DMS153 treated with DMSO at 0.1 percent for 48 hours (cell line): ENCODE data around the gene UBA52.

Source experiments
- DNase-seq: peaks from one replicate; lab custom pipeline; 2025; ENCODE audit not compliant: unreplicated experiment; lab: John Stamatoyannopoulos, UW

UBA52 gene

DNA sequence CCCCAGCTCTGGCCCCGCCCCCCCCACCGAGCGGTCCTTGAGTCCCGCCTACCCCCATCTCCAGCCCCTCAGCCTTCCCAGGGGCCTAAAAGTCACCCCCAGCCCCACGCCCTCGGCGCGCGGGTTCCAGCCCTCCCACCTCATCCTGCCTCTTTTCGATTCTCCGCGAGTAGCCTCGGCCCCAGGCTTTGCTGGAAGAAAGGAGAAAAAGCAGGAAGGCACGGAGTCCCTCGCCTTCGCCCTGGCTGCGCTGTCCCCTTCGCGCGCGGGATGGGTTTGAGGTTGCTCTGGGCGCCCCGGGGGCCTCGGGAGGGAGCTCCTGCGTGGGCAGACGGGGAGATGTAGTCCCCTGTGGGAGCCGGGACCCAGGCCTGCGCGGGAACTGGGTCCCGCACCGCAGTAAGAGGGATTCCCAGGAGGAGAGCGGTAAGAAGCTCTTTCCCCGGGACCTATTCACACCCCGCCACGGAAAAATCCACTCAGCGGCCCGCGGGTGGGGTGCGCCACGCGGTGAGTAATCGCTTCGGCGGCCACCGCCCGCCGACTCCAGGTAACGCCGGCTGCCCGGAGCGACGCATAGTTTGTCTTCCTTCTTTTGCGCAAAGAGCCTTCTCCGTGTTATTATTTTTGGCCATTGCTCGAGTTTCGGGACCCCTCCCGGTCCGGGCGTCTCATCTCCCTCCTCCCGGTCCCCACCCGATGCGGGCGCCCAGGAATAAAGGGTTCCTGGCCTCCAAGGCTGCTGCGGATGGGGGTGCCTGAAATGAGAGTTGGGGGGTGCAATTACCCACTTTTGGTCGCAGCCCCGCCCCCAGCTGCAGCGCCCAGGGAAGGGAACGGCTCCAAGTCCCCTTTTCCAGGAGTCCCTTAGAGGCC, 35.8 kb downstream of the UBA52 start:
- no peak for DNase-seq

DNA sequence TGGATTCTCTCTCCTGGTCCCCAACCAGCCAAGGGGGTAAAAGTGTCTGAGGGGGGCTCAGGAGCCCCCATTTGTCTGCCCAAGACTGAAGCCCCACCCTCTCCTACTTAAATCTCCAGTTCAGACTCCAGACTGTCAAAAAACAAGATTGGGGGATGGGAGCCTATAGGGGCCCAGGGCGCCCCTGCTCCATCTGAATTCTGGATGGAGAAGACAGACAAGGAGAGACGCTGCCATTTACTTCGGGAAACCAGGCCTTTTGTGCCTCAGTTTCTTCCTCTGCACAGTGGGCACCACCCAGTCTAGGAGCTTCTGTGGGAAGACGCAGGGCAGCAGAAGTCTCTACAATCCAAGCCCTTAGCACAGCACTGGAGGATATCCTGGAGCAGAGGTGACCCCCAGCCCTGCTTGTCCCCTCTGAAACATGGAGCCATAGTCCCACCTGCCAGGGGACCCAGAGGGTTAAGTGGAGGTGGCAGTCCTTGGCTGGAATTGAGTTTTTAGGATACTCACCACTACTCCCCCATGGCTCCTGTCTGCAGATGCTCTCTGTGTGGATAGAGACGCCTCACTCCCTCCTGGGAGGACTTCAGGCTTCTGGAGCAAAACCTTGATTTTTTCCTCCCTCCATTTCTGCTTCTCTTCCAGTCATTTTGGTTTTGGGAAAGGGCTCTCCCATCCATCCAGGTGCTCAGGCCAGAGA, 36.6 kb downstream of the UBA52 start:
- no peak for DNase-seq

DNA sequence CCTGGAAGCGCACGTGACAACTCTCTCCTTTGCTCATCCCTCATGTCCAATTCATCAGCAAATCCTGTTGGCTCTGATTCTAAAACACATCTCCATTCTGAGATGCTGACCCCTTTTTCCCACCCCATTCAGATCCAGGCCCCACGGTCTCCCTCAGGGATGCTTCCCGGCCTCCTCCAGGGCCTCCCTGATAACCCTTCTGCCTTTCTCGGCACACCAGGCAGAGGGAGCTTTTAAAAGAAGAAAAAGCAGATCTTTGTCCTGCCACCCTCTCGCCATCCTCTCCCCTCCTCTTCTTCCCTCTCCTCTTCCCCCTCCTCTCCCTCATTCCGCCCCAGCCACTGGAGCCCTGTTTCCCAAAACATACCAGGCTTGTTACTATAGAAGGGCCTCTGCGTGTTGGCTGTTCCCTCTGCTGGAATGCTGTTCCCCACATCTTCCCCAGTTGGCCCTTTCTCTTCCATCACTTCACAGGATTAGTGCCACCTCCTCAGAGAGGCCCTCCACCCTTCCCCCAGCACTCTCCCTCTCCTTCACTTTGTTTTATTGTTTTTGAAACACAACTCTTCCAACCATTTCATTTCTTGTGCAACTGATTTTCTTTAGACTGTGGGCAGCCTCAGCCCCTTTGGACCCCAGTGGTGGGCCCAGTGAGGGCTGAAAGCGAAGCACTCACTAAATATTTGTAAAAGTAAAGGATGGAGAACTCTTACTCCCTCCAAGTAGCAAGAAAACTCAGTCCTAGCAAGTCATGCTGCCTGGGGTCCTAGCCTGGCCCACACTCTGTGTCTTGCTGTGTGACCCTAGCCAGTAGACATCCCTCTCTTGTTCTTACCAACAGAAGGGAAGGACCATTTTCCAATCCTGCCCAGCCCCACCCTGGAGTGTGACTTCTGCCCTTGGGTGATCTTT, 37.4 kb downstream of the UBA52 start:
- no peak for DNase-seq

DNA sequence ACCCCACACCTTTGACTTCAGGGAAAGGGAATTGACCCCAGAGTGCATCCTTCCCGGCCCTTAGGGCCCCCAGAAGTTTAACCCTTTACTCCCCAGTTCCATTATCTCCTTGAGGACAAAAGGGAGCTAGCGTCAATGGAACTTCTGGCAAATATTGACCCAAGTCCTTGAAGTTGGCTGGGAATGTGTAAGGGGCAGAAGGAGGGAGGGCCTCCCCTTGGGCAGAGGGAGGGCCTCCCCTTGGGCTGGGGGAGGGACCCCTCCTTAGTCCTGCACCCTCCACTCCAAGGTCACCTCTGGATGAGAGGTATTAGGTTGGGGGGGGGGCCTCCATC, 38.0 kb downstream of the UBA52 start:
- DNase-seq = no peak

DNA sequence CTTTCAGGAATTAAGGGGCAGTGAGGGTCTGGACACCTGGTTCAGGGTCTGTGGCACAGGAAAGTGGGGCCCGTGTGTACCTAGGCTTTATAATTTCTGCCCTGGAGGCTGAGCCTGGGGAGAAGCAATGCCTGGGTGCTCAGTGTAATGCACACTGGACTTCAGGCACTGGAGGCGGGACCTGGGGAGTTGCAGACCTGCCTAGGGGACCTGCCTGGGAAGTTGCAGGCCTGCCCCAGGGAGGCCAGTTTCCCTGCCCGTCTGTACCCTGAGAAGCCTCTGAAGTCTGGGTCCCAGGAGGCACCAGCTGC, 38.5 kb downstream of the UBA52 start:
- DNase-seq = no peak

DNA sequence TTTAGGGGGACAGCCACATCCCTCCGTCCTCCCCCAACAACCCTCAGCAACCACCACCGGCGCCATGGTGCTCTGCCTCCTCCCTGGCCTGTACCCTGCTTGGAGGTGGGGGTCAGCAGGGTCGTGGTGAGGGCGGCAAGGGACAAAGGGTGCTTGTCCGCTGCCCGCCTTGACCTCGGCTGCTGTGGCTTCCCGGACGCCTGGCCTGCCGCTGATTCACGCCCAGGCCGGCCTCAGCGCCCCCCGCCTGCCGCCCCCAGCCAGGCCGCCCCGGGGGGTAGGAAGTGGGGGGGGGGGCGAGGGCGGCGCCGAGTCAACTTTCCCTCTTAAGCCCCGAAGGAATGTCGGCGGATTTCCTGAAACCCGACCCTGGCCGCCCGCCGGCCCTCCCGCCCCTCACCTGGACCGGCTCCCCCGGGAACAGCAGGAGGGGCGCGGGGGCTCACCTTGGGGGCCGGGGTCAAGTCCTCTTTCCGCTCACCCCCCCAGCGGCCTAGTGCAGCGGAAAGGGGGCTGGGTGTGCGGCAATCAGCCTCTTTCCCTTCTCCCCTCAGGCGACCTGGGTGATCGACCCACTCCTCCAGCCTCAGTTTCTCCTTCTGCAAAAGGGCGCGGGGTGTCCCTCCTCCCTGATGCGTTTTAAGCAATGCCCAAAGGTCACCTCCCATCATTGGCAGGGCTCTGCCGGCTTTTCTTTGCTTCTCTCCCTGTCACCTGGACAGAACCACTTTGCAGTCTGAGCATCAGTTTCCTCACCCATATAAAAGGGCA, 39.1 kb downstream of the UBA52 start:
- DNase-seq = no peak

DNA sequence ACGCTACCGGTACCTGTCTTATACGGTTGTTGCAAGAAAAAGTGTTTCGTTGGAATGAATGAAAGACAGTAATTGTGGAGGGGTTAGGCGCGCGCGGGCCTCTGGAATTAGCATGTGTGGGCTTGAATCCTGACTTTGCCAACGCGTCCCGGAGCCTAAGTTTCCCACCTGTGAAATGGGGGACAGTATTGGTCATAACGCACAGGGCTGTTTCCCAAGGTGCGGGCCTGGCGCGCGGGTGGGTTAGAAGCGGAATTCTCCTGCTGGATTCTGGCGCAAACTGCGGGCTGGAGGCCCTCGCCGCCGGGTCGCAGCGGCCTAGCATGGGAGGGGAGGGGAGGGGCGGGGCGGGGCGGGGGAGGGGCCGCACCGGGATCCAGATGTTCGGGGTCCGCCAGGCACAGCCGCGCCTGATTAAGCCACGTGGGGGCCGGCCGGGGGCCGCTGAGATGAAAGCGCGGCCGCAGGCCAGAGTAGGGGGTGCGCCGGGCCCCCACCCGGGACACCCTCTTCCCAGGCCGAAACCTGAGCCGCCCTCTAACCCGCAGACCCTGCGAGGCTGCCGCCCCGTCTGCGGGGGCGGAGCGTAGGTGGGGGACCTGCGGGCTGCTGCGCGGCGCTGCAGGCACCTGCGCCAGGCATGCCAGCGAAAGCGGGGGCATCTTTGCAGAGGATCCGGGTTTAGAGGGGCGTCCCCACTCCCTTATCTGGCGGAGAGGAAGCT, 39.8 kb downstream of the UBA52 start:
- no peak for DNase-seq

DNA sequence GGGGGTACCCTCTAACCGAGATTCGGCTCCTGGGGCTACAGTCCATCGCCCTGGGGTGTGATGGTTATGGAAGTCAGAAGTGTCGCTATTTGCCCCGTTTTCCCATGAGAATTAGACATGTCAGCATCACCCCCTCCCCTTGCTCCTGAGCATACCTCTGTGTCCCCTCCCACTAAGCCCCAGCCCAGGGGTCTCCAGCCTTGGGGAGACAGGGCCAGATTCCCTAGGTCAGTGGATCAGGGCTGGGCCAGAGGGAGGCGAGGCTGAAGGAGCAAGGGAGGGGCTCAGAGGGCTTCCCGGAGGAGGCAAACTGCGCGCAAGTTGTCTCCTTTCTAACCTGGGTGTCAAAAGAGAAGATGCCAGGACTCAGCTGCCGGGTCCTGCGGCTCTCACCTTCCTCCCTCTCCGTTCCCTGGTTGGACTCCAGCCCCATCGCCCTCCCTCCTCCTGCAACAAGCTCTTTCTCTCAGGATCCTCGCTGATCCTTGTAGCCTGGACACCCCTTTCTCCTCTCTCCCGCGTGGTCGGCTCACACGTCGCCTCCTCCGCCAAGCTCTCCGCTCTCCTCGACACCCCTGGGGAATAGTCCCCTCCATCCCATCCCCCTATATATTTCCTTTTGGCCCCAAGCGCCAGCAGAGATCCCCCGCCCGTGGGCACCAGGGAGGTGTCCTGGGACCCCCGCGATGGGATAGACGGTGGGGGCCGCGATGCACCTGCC, 40.6 kb downstream of the UBA52 start:
- no peak for DNase-seq

DNA sequence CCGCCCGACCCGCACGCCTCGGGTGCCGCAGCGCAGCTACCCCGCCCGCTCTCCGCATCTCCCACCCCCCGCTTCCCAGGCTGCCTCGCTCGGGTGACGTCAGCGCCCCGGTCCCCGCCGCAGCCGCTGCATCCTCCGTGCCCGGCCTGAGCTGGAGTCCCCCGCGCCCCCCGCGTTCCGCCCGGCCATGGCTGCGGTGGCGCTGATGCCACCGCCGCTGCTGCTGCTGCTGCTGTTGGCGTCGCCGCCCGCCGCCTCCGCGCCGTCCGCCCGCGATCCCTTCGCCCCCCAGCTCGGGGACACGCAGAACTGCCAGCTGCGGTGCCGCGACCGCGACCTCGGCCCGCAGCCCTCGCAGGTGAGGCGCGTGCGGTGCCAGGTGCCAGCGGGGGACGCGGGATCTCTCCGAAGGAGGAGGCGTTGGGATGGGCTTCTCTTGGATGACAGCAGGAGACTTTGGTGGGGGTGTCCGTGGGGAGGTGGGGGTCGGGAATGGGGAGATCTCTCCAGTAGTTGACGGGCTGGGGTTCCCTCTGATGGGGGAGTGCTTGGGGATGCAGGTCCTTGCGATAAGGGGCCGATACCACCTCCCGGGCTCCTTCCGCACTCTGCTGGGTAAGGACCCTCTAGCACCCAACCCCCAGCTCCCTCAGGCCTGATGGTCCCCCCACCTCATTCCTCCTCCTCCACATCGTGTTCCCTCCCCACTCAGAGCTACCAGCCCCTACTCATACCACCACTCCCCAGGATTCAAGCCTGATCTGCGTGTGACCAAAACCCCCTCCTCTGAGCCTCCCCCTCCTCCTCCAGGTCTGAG, 41.3 kb downstream of the UBA52 start, which contains the start of gene TMEM59L:
TMEM59L (plus strand) TSS at position 99 of the 817 bp plus-strand sequence; CDS start at position 188, 89 bp downstream.
- DNase-seq = no peak

DNA sequence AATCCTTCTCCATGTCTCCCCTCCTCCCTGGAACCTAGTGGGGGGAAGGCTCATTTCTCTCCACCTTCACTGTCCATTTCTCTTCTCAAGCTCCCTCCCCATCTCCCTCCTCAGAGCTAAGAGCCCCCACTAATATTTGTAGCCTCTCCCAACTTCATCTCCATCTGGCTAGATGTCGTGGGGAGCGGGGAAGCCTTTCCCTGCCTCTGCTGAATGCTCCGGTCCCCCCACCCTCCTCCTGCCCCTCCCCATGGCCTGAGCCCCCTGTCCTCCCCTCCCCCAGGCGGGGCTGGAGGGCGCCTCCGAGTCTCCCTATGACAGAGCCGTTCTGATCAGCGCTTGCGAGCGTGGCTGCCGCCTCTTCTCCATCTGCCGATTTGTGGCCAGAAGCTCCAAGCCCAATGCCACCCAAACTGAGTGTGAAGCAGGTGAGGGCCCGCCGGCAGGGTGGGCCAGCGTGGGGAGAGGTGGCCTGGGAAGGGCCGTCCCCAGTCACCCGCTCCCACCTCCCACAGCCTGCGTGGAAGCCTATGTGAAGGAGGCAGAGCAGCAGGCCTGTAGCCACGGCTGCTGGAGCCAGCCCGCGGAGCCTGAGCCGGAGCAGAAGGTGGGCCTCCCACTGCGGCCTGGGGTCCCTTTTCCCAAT, 42.1 kb downstream of the UBA52 start:
- DNase-seq = no peak

DNA sequence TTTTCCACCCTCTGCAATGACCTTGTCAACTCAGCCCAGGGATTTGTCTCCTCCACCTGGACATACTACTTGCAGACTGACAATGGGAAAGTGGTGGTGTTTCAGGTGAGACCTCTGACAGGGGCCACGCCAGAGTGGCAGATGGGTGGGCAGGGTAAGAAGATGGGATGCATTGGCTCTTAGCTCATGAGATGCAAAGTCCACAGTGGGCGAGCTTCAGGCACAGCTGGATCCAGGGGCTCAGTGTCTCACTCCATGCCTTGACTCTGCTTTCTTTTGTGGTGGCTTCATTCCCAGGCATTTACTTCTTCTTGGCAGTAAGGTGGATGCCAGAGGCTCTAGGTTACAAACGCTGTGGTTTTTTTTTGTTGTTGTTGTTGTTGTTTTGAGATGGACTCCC, 44.4 kb downstream of the UBA52 start:
- DNase-seq = no peak

DNA sequence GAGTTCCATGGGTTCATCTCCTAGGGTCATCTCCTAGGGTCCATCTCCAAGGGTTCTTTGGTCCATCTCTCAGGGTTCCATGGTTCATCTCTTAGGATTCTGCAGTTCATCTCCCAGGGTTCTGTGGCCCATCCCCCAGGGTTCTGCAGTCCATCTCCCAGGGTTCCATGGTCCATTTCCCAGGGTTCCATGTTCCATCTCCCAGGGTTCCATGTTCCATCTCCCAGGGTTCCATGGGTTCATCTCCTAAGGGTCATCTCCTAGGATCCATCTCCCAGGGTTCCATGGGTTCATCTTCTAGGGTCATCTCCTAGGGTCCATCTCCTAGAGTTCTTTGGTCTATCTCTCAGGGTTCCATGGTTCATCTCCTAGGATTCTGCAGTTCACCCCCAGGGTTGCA, 45.9 kb downstream of the UBA52 start:
- no peak for DNase-seq

DNA sequence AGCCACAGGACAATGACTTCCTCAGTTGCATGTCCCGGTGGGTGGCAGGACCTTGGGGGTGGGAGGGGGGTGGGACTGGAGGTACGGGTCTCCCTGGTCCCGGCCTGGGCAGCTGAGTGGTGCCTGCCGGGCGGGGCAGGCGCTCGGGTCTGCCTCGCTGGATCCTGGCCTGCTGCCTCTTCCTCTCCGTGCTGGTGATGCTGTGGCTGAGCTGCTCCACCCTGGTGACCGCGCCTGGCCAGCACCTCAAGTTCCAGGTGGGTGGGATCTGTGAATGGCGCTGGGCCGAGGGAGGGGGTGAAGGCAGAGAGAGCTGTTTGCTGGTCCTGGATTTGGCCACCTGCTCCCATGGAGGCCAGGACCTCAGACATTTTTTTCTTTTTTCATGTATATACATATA, 46.6 kb downstream of the UBA52 start:
- no peak for DNase-seq

DNA sequence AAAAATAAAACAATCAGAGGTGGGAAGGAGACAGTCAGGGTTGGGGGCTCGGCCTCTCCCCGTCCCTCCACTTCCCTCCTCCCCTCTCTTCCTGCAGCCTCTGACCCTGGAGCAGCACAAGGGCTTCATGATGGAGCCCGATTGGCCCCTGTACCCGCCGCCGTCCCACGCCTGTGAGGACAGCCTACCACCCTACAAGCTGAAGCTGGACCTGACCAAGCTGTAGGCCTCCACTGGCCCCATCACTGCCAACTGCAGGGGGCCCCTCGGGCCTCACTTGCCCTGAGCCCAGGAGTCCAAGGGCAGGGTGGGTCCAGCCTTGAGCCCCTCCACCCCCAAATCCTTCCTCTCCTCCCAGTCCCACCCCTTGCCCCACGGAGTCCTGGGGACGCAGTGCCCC, 48.7 kb downstream of the UBA52 start:
- no peak for DNase-seq

DNA sequence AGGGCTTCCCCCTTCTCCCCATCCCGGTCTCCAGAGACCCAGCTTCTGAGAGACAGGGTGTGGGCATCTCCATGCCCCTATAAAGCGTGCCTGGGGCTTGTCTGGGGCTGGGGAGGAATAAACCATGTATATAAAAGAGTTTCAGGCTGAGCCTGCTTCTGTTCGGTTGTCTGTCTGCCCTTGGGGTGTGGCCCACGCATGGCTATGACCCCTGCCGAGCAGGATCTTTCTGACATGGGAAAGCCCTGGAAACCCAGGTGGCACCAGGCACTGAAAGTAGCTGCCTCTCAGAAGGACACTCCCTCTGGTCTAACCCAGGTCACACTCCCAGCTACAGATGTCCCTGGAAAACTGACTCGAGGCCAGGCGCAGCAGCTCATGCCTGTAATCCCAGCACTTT, 49.2 kb downstream of the UBA52 start:
- no peak for DNase-seq

DNA sequence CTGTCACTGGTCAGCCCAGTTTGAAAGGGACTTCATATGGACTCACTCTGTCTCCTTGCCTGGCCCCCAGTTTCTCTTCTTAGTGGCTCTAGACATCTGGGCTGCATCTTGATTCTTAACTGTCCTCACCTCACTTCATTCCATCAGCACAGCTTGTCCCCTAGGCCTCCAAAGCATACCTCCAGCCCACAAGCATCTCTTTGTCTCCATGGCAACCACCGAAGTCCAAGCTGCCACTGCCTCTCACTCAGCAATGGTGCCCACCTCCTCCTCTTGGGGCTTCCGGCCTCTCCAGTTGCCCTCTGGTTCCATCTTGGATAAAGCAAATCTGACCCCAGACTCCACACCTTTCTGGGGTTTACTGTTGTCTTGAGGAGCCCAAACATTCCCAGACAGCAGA, 55.2 kb downstream of the UBA52 start:
- DNase-seq = no peak
